ENCODE data around the gene LRRC59.
A peak's percentile ranks its signal among the peaks of the same experiment; 100 is the strongest.

Gene LRRC59

GRCh38 chr17:50348522-50349242 is 48.6 kb downstream of the LRRC59 start:
- Histone ChIP-seq H3K9me3 (ENCODE audit: control insufficient read depth, low read length) (no peaks in the 10 kb centered on the region), H3K27me3 (replicated peaks; ENCODE audit: control insufficient read depth, insufficient read depth, low read length, poor library complexity, severe bottlenecking) (no peaks in the 10 kb centered on the region), H3K4me1 (ENCODE audit: control insufficient read depth, insufficient read depth, low read length, poor library complexity, severe bottlenecking) (peaks cover 20% of the 10 kb centered on the region), H3K27ac (ENCODE audit: insufficient read depth, low read length, poor library complexity, severe bottlenecking) (no peak overlapping the region), H3K4me3 (ENCODE audit: insufficient read depth, low read depth, low read length, poor library complexity, severe bottlenecking) (no peak overlapping the region), H3K36me3 (ENCODE audit: control insufficient read depth, insufficient read depth, low read length) (no peaks in the 10 kb centered on the region)
- DNase-seq, result no peak

GRCh38 chr17:50347894-50348291 is 49.4 kb downstream of the LRRC59 start:
- Histone ChIP-seq H3K27ac (ENCODE audit: insufficient read depth, low read length, poor library complexity, severe bottlenecking) (no peak overlapping the region), H3K36me3 (ENCODE audit: control insufficient read depth, insufficient read depth, low read length) (no peaks in the 10 kb centered on the region), H3K4me1 (ENCODE audit: control insufficient read depth, insufficient read depth, low read length, poor library complexity, severe bottlenecking) (peaks cover 20% of the 10 kb centered on the region), H3K4me3 (ENCODE audit: insufficient read depth, low read depth, low read length, poor library complexity, severe bottlenecking) (no peak overlapping the region), H3K9me3 (ENCODE audit: control insufficient read depth, low read length) (no peaks in the 10 kb centered on the region), H3K27me3 (replicated peaks; ENCODE audit: control insufficient read depth, insufficient read depth, low read length, poor library complexity, severe bottlenecking) (no peaks in the 10 kb centered on the region)
- no peak for DNase-seq

GRCh38 chr17:50347117-50347893 is 50.0 kb downstream of the LRRC59 start:
- Histone ChIP-seq H3K4me1 (ENCODE audit: control insufficient read depth, insufficient read depth, low read length, poor library complexity, severe bottlenecking) (peaks cover 20% of the 10 kb centered on the region), H3K27ac (ENCODE audit: insufficient read depth, low read length, poor library complexity, severe bottlenecking) (peak overlapping the region; percentile 67)
- no peak for DNase-seq

GRCh38 chr17:50346313-50347116 is 50.8 kb downstream of the LRRC59 start:
- Histone ChIP-seq H3K9me3 (ENCODE audit: control insufficient read depth, low read length) (no peaks in the 10 kb centered on the region), H3K36me3 (ENCODE audit: control insufficient read depth, insufficient read depth, low read length) (no peaks in the 10 kb centered on the region), H3K4me1 (ENCODE audit: control insufficient read depth, insufficient read depth, low read length, poor library complexity, severe bottlenecking) (peaks cover 20% of the 10 kb centered on the region), H3K4me3 (ENCODE audit: insufficient read depth, low read depth, low read length, poor library complexity, severe bottlenecking) (peak overlapping the region; percentile 70), H3K27ac (ENCODE audit: insufficient read depth, low read length, poor library complexity, severe bottlenecking) (peak overlapping the region; percentile 67), H3K27me3 (replicated peaks; ENCODE audit: control insufficient read depth, insufficient read depth, low read length, poor library complexity, severe bottlenecking) (no peaks in the 10 kb centered on the region)
- peak in 1 of 3 donors; percentile 35 for DNase-seq

More at GRCh38 chr17:50347117-50347893, 50.0 kb downstream of the LRRC59 start:
- H3K36me3 ChIP-seq (ENCODE audit: control insufficient read depth, insufficient read depth, low read length), result no peaks in the 10 kb centered on the region
- peak overlapping the region; percentile 70 for H3K4me3 ChIP-seq (ENCODE audit: insufficient read depth, low read depth, low read length, poor library complexity, severe bottlenecking)
- no peaks in the 10 kb centered on the region for H3K27me3 ChIP-seq (replicated peaks; ENCODE audit: control insufficient read depth, insufficient read depth, low read length, poor library complexity, severe bottlenecking)
- no peaks in the 10 kb centered on the region for H3K9me3 ChIP-seq (ENCODE audit: control insufficient read depth, low read length)

GRCh38 chr17:50345432-50346312 is 51.7 kb downstream of the LRRC59 start, which contains the start of gene XYLT2:
Gene XYLT2, plus strand, starts transcription at chr17:50346126. Its CDS starts 15 bp downstream, at chr17:50346141.
- Histone ChIP-seq H3K9me3 (ENCODE audit: control insufficient read depth, low read length) (no peaks in the 10 kb centered on the region), H3K36me3 (ENCODE audit: control insufficient read depth, insufficient read depth, low read length) (no peaks in the 10 kb centered on the region), H3K27ac (ENCODE audit: insufficient read depth, low read length, poor library complexity, severe bottlenecking) (peak within 1 kb of the TSS; percentile 67), H3K4me3 (ENCODE audit: insufficient read depth, low read depth, low read length, poor library complexity, severe bottlenecking) (peak within 1 kb of the TSS; percentile 70), H3K4me1 (ENCODE audit: control insufficient read depth, insufficient read depth, low read length, poor library complexity, severe bottlenecking) (peaks cover 20% of the 10 kb centered on the region), H3K27me3 (replicated peaks; ENCODE audit: control insufficient read depth, insufficient read depth, low read length, poor library complexity, severe bottlenecking) (no peaks in the 10 kb centered on the region)
- DNase-seq, result peak; percentile 83 to 88 (median 86)

GRCh38 chr17:50344731-50345365 is 52.5 kb downstream of the LRRC59 start:
- H3K36me3 ChIP-seq (ENCODE audit: control insufficient read depth, insufficient read depth, low read length), result no peaks in the 10 kb centered on the region
- H3K4me3 ChIP-seq (ENCODE audit: insufficient read depth, low read depth, low read length, poor library complexity, severe bottlenecking), result peak overlapping the region; percentile 61
- peaks cover 20% of the 10 kb centered on the region for H3K4me1 ChIP-seq (ENCODE audit: control insufficient read depth, insufficient read depth, low read length, poor library complexity, severe bottlenecking)
- H3K9me3 ChIP-seq (ENCODE audit: control insufficient read depth, low read length), result no peaks in the 10 kb centered on the region
- no peak for DNase-seq
- H3K27me3 ChIP-seq (replicated peaks; ENCODE audit: control insufficient read depth, insufficient read depth, low read length, poor library complexity, severe bottlenecking), result no peaks in the 10 kb centered on the region
- H3K27ac ChIP-seq (ENCODE audit: insufficient read depth, low read length, poor library complexity, severe bottlenecking), result no peak overlapping the region

GRCh38 chr17:50339381-50339780 is 57.9 kb downstream of the LRRC59 start:
- Histone ChIP-seq H3K4me1 (ENCODE audit: control insufficient read depth, insufficient read depth, low read length, poor library complexity, severe bottlenecking) (no peaks in the 10 kb centered on the region), H3K4me3 (ENCODE audit: insufficient read depth, low read depth, low read length, poor library complexity, severe bottlenecking) (no peak overlapping the region), H3K9me3 (ENCODE audit: control insufficient read depth, low read length) (no peaks in the 10 kb centered on the region), H3K27ac (ENCODE audit: insufficient read depth, low read length, poor library complexity, severe bottlenecking) (no peak overlapping the region), H3K36me3 (ENCODE audit: control insufficient read depth, insufficient read depth, low read length) (no peaks in the 10 kb centered on the region), H3K27me3 (replicated peaks; ENCODE audit: control insufficient read depth, insufficient read depth, low read length, poor library complexity, severe bottlenecking) (no peaks in the 10 kb centered on the region)
- no peak for DNase-seq

GRCh38 chr17:50338645-50339044 is 58.7 kb downstream of the LRRC59 start:
- Histone ChIP-seq H3K27ac (ENCODE audit: insufficient read depth, low read length, poor library complexity, severe bottlenecking) (no peak overlapping the region), H3K4me3 (ENCODE audit: insufficient read depth, low read depth, low read length, poor library complexity, severe bottlenecking) (no peak overlapping the region), H3K27me3 (replicated peaks; ENCODE audit: control insufficient read depth, insufficient read depth, low read length, poor library complexity, severe bottlenecking) (no peaks in the 10 kb centered on the region), H3K9me3 (ENCODE audit: control insufficient read depth, low read length) (no peaks in the 10 kb centered on the region), H3K4me1 (ENCODE audit: control insufficient read depth, insufficient read depth, low read length, poor library complexity, severe bottlenecking) (no peaks in the 10 kb centered on the region), H3K36me3 (ENCODE audit: control insufficient read depth, insufficient read depth, low read length) (no peaks in the 10 kb centered on the region)
- no peak for DNase-seq

- no peaks in the 10 kb centered on the region for H3K4me1 ChIP-seq (ENCODE audit: control insufficient read depth, insufficient read depth, low read length, poor library complexity, severe bottlenecking)
- H3K9me3 ChIP-seq (ENCODE audit: control insufficient read depth, low read length), result no peaks in the 10 kb centered on the region
Measured at GRCh38 chr17:50337956-50338355, 59.4 kb downstream of the LRRC59 start.

More at GRCh38 chr17:50337956-50338355, 59.4 kb downstream of the LRRC59 start:
- Histone ChIP-seq H3K27me3 (replicated peaks; ENCODE audit: control insufficient read depth, insufficient read depth, low read length, poor library complexity, severe bottlenecking) (no peaks in the 10 kb centered on the region), H3K36me3 (ENCODE audit: control insufficient read depth, insufficient read depth, low read length) (no peaks in the 10 kb centered on the region), H3K27ac (ENCODE audit: insufficient read depth, low read length, poor library complexity, severe bottlenecking) (no peak overlapping the region), H3K4me3 (ENCODE audit: insufficient read depth, low read depth, low read length, poor library complexity, severe bottlenecking) (no peak overlapping the region)
- no peak for DNase-seq

Data from effector memory CD4-positive, alpha-beta T cell (primary cell).